GM12878 (cell line): ENCODE data around the gene EHBP1. TPM values are rescaled to one million over a fixed set of nuclear protein-coding genes. Genes with fewer than 3 reads are reported as not detected.
A peak's percentile ranks its signal among the peaks of the same experiment; 100 is the strongest.

Experiments used
- ESRRA ChIP-seq: IDR thresholded peaks from 2 replicates; pipeline ENCODE4 v1.6.1; 2012; ENCODE audit warnings: mild to moderate bottlenecking, low read length, improper control_type of control experiment
- IKZF1 ChIP-seq: fragments of 450-650 bp; conservative IDR thresholded peaks from 2 replicates; pipeline ENCODE4 v1.6.1; 2017; ENCODE audit warnings: antibody characterized with exemption, mild to moderate bottlenecking
- JUNB ChIP-seq: IDR thresholded peaks from 2 replicates; pipeline ENCODE4 v1.6.1; 2016; ENCODE audit warnings: antibody characterized with exemption, mild to moderate bottlenecking
- NR2F1 ChIP-seq: fragments of 450-650 bp; conservative IDR thresholded peaks from 2 replicates; pipeline ENCODE4 v1.6.1; 2017; ENCODE audit warnings: mild to moderate bottlenecking
- RB1 ChIP-seq: fragments of 450-650 bp; formaldehyde crosslinking; IDR thresholded peaks from 2 replicates; pipeline ENCODE4 v1.6.1; 2017; ENCODE audit warnings: mild to moderate bottlenecking, borderline replicate concordance
- RUNX3 ChIP-seq: IDR thresholded peaks from 2 replicates; pipeline ENCODE4 v1.6.1; 2012; ENCODE audit warnings: low read length, inconsistent platforms
- SIN3A ChIP-seq: IDR thresholded peaks from 2 replicates; pipeline ENCODE4 v1.6.1; 2012; ENCODE audit warnings: low read depth, low read length, improper control_type of control experiment
- SMARCA5 ChIP-seq: fragments of 450-650 bp; IDR thresholded peaks from 2 replicates; pipeline ENCODE4 v1.6.1; 2017; ENCODE audit warnings: mild to moderate bottlenecking
- TCF12 ChIP-seq: IDR thresholded peaks from 2 replicates; pipeline ENCODE4 v1.6.1; 2011; ENCODE audit warnings: low read depth, mild to moderate bottlenecking, low read length
- WRNIP1 ChIP-seq: IDR thresholded peaks from 2 replicates; pipeline ENCODE4 v1.6.1; 2011; ENCODE audit warnings: low read depth, low read length, improper control_type of control experiment, borderline replicate concordance
- YBX1 ChIP-seq: fragments of 450-650 bp; IDR thresholded peaks from 2 replicates; pipeline ENCODE4 v1.6.1; 2016; ENCODE audit warnings: antibody characterized with exemption
- polyA plus RNA-seq, 11 experiments: library from polyadenylated mRNA; depleted of rRNA in 4 of 11; unstranded in 6 of 11; stranded (reverse) in 5 of 11; fragments of >200 nt; fragmentation: Nextera tagmentation in 4 of 11; fragmentation: Illumina TruSeq in 1 of 11; extraction: Ambion mirVana in 4 of 11; extraction: Trizol in 1 of 11; gene quantifications; 1 replicate in 1 of 11; 2 replicates in 10 of 11; pipeline versions ENCODE4 v1.2.1 to v1.2.3, GENCODE V29; 2011 to 2016; ENCODE audit warnings: inconsistent platforms in 2 of 11, missing spikeins in 2 of 11, low read depth in 1 of 11
- total RNA-seq, 4 experiments: library from RNA; depleted of rRNA in 3 of 4; stranded (reverse); fragments of >200 nt in 3 of 4; fragmentation: Illumina TruSeq in 1 of 4; extraction: Trizol in 1 of 4; gene quantifications; 2 replicates each; pipeline versions ENCODE4 v1.2.1 to v1.2.3, GENCODE V29; 2013 to 2021
- TF ChIP-seq, protein P1 (sequence below): fragments of 150-350 bp; IDR thresholded peaks from 2 replicates; pipeline ENCODE4 v1.6.1; 2016; ENCODE audit warnings: low read depth, low read length
- TF ChIP-seq, protein P2 (sequence below): fragments of 450-650 bp; IDR thresholded peaks from 2 replicates; pipeline ENCODE4 v1.6.1; 2017; ENCODE audit warnings: mild to moderate bottlenecking, moderate library complexity
- TF ChIP-seq, protein P3 (sequence below): fragments of 450-650 bp; IDR thresholded peaks from 2 replicates; pipeline ENCODE4 v1.6.1; 2017; ENCODE audit warnings: mild to moderate bottlenecking, low read depth, inconsistent platforms; ENCODE audit not compliant: poor library complexity, severe bottlenecking
- TF ChIP-seq, protein P4 (sequence below): IDR thresholded peaks from 2 replicates; pipeline ENCODE4 v1.6.1; 2011; ENCODE audit warnings: low read depth, low read length, improper control_type of control experiment, borderline replicate concordance

Gene EHBP1
- total and polyA plus RNA-seq, 10 of the 15 experiments (the other 5 are each of a cell fraction or from before 2014, with no cell fraction given), result 5.7 to 26.1 (median 13.6) TPM

DNA sequence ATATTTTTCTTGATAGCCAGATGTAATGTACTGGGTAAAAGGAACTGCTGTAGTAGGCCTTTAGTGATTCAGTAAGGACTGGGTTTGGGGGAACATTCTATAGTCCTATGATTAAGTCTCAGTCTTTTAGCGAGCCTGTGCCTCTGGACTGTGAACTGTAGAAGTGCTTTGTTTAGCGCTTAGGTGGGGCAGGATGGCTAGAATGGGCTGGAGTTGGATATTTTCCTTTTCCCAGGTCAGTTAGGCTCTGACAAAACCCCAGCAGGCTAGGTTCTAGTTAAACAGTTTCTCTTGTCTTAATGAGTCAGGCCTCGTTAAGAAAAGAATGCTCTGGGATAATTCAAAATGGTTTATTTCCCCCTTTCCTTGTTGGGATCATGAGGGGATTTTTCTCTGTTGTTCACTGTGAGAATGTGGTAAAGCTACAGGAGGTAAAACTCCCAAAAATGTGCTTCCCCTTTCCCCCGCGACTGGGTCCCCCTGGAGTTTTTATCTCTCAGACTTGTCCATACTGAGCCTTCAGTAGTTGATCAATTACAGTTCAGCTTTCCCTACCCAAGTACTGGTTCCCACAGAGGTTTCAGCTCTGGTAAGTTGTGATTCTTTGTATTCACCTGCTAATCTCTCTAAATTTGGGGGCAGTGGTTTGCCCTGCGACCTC is 31.5 kb downstream of the EHBP1 start (continued):
- TF ChIP-seq SIN3A, result no peak
- 0 out of 2 replicates have a peak, but pooled peaks have one; percentile 30 for TF ChIP-seq TCF12
- peak; percentile 33; the same call in 1 of the 2 replicates for TF ChIP-seq RB1
- TF ChIP-seq YBX1, result peak; percentile 92
- peak; percentile 39; the same call in 1 of the 2 replicates for TF ChIP-seq NR2F1
- TF ChIP-seq, protein P1, sequence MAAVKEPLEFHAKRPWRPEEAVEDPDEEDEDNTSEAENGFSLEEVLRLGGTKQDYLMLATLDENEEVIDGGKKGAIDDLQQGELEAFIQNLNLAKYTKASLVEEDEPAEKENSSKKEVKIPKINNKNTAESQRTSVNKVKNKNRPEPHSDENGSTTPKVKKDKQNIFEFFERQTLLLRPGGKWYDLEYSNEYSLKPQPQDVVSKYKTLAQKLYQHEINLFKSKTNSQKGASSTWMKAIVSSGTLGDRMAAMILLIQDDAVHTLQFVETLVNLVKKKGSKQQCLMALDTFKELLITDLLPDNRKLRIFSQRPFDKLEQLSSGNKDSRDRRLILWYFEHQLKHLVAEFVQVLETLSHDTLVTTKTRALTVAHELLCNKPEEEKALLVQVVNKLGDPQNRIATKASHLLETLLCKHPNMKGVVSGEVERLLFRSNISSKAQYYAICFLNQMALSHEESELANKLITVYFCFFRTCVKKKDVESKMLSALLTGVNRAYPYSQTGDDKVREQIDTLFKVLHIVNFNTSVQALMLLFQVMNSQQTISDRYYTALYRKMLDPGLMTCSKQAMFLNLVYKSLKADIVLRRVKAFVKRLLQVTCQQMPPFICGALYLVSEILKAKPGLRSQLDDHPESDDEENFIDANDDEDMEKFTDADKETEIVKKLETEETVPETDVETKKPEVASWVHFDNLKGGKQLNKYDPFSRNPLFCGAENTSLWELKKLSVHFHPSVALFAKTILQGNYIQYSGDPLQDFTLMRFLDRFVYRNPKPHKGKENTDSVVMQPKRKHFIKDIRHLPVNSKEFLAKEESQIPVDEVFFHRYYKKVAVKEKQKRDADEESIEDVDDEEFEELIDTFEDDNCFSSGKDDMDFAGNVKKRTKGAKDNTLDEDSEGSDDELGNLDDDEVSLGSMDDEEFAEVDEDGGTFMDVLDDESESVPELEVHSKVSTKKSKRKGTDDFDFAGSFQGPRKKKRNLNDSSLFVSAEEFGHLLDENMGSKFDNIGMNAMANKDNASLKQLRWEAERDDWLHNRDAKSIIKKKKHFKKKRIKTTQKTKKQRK, result no peak
- TF ChIP-seq, protein P2, sequence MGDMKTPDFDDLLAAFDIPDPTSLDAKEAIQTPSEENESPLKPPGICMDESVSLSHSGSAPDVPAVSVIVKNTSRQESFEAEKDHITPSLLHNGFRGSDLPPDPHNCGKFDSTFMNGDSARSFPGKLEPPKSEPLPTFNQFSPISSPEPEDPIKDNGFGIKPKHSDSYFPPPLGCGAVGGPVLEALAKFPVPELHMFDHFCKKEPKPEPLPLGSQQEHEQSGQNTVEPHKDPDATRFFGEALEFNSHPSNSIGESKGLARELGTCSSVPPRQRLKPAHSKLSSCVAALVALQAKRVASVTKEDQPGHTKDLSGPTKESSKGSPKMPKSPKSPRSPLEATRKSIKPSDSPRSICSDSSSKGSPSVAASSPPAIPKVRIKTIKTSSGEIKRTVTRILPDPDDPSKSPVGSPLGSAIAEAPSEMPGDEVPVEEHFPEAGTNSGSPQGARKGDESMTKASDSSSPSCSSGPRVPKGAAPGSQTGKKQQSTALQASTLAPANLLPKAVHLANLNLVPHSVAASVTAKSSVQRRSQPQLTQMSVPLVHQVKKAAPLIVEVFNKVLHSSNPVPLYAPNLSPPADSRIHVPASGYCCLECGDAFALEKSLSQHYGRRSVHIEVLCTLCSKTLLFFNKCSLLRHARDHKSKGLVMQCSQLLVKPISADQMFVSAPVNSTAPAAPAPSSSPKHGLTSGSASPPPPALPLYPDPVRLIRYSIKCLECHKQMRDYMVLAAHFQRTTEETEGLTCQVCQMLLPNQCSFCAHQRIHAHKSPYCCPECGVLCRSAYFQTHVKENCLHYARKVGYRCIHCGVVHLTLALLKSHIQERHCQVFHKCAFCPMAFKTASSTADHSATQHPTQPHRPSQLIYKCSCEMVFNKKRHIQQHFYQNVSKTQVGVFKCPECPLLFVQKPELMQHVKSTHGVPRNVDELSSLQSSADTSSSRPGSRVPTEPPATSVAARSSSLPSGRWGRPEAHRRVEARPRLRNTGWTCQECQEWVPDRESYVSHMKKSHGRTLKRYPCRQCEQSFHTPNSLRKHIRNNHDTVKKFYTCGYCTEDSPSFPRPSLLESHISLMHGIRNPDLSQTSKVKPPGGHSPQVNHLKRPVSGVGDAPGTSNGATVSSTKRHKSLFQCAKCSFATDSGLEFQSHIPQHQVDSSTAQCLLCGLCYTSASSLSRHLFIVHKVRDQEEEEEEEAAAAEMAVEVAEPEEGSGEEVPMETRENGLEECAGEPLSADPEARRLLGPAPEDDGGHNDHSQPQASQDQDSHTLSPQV, result 0 out of 2 replicates have a peak, but pooled peaks have one; percentile 12
- TF ChIP-seq RUNX3, result peak; percentile 15; the same call in 1 of the 2 replicates
- no peak for TF ChIP-seq ESRRA
- TF ChIP-seq, protein P3, sequence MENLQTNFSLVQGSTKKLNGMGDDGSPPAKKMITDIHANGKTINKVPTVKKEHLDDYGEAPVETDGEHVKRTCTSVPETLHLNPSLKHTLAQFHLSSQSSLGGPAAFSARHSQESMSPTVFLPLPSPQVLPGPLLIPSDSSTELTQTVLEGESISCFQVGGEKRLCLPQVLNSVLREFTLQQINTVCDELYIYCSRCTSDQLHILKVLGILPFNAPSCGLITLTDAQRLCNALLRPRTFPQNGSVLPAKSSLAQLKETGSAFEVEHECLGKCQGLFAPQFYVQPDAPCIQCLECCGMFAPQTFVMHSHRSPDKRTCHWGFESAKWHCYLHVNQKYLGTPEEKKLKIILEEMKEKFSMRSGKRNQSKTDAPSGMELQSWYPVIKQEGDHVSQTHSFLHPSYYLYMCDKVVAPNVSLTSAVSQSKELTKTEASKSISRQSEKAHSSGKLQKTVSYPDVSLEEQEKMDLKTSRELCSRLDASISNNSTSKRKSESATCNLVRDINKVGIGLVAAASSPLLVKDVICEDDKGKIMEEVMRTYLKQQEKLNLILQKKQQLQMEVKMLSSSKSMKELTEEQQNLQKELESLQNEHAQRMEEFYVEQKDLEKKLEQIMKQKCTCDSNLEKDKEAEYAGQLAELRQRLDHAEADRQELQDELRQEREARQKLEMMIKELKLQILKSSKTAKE, result peak; percentile 9
- TF ChIP-seq JUNB, result no peak
- no peak for TF ChIP-seq WRNIP1
- TF ChIP-seq IKZF1, result peak; percentile 74
- TF ChIP-seq SMARCA5, result no peak
- TF ChIP-seq, protein P4, sequence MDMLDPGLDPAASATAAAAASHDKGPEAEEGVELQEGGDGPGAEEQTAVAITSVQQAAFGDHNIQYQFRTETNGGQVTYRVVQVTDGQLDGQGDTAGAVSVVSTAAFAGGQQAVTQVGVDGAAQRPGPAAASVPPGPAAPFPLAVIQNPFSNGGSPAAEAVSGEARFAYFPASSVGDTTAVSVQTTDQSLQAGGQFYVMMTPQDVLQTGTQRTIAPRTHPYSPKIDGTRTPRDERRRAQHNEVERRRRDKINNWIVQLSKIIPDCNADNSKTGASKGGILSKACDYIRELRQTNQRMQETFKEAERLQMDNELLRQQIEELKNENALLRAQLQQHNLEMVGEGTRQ, result no peak
